ENCODE measurements around the gene ELMOD3. TPM values are rescaled to one million over a fixed set of nuclear protein-coding genes. Genes with fewer than 3 reads are reported as not detected.

Gene ELMOD3
- total and polyA plus RNA-seq, 2 of the 8 experiments (the other 6 are each of a cell fraction or from before 2014, with no cell fraction given): 8.5 to 10.2 TPM

DNA sequence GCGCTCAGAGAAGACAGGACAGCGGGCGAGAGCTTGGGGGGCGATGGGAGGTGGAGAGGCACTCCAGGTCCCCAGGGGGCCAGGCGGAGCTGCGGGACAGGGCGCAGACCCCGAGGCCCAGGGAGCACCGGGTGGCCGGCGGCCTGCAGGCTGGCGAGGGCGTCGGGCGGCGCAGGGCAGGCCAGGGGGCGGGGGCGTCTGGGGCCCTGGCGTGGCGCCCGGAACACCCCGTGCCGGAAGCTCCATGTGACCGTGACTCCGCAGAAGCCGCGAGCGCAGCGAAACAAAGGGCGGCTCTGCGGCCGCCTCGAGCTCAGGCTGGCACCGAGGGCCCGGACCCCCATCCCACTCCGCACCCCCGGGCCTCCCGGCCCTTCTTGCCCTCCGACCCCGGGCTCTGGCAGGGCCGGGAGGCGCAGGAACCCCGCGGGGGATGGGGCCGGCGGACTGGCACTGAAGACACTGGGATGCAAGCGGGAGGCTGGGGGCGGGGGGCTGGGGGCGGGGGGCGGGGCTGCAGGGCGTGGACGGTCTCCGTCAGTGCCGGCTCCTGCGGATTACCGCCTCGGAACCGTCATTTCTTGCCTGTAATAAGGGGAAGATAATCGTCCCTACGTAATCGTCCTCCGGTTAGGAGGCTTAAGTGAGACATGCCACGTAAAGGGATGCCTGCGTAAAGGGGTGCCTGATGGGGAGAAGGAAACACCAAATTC is 83.1 kb downstream of the ELMOD3 start (continued):
- TF ChIP-seq YY1 (IDR thresholded peaks at IDR 0.05; ENCODE audit: low read depth, low read length): no peak
- TF ChIP-seq SIRT6 (IDR thresholded peaks at IDR 0.05; ENCODE audit: low read length): no peak
- peak; percentile 69; the same call in 1 of the 2 replicates for TF ChIP-seq TAF1 (IDR thresholded peaks at IDR 0.05; ENCODE audit: low read depth, low read length)
- TF ChIP-seq BACH1 (IDR thresholded peaks at IDR 0.05; ENCODE audit: low read length): peak; percentile 55; the same call in 1 of the 2 replicates
- TF ChIP-seq SP1 (IDR thresholded peaks at IDR 0.05; ENCODE audit: low read depth, low read length): no peak
- no peak for TF ChIP-seq FOSL1 (IDR thresholded peaks at IDR 0.05; ENCODE audit: insufficient read depth, low read depth, low read length)
- no peak for TF ChIP-seq BCL11A (IDR thresholded peaks at IDR 0.05; ENCODE audit: low read depth in 2 of 2, low read length in 2 of 2)
- TF ChIP-seq TCF12 (IDR thresholded peaks at IDR 0.05; ENCODE audit: low read depth, low read length): no peak
- peak; percentile 18 for TF ChIP-seq ASH2L (IDR thresholded peaks at IDR 0.05; ENCODE audit: low read length)
- no peak for TF ChIP-seq HDAC2 (IDR thresholded peaks at IDR 0.05; ENCODE audit: borderline replicate concordance in 1 of 2, low read depth in 2 of 2, low read length in 2 of 2)
- TF ChIP-seq, protein P1, sequence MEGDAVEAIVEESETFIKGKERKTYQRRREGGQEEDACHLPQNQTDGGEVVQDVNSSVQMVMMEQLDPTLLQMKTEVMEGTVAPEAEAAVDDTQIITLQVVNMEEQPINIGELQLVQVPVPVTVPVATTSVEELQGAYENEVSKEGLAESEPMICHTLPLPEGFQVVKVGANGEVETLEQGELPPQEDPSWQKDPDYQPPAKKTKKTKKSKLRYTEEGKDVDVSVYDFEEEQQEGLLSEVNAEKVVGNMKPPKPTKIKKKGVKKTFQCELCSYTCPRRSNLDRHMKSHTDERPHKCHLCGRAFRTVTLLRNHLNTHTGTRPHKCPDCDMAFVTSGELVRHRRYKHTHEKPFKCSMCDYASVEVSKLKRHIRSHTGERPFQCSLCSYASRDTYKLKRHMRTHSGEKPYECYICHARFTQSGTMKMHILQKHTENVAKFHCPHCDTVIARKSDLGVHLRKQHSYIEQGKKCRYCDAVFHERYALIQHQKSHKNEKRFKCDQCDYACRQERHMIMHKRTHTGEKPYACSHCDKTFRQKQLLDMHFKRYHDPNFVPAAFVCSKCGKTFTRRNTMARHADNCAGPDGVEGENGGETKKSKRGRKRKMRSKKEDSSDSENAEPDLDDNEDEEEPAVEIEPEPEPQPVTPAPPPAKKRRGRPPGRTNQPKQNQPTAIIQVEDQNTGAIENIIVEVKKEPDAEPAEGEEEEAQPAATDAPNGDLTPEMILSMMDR (IDR thresholded peaks at IDR 0.05; ENCODE audit: control extremely low read depth in 1 of 3, insufficient read depth in 1 of 3, low read depth in 1 of 3, low read length in 3 of 3): no peak
- no peak for TF ChIP-seq RFX5 (IDR thresholded peaks at IDR 0.05; ENCODE audit: borderline replicate concordance, low read depth, low read length)
- TF ChIP-seq HDAC6 (IDR thresholded peaks at IDR 0.05; ENCODE audit: low read depth, low read length): no peak
- no peak for TF ChIP-seq SP4 (IDR thresholded peaks at IDR 0.05; ENCODE audit: low read length)
- no peak for TF ChIP-seq GTF2F1 (IDR thresholded peaks at IDR 0.05; ENCODE audit: borderline replicate concordance, low read depth, low read length)
- TF ChIP-seq TBP (IDR thresholded peaks at IDR 0.05; ENCODE audit: low read depth, low read length): no peak
- no peak for TF ChIP-seq CHD1 (IDR thresholded peaks at IDR 0.05; ENCODE audit: low read depth, low read length)
- no peak for TF ChIP-seq POU5F1 (IDR thresholded peaks at IDR 0.05; ENCODE audit: low read depth, low read length)
- no peak for TF ChIP-seq TEAD4 (IDR thresholded peaks at IDR 0.05; ENCODE audit: low read depth, low read length)
- no peak for TF ChIP-seq KDM5A (IDR thresholded peaks at IDR 0.05; ENCODE audit: low read length)
- TF ChIP-seq CREB1 (IDR thresholded peaks at IDR 0.05): no peak
- TF ChIP-seq CBX5 (IDR thresholded peaks at IDR 0.05; ENCODE audit: low read depth, low read length): no peak
- TF ChIP-seq EP300 (IDR thresholded peaks at IDR 0.05; ENCODE audit: borderline replicate concordance in 1 of 2, low read depth in 2 of 2, low read length in 2 of 2): peak in 1 of 2 experiments; percentile 39; a peak in 1 of 3 replicates
- TF ChIP-seq RAD21 (IDR thresholded peaks at IDR 0.05 in 1 of 2, conservative IDR thresholded peaks at IDR 0.05 in 1 of 2; ENCODE audit: low read depth in 2 of 2, low read length in 2 of 2): no peak

Measured in H1 (cell line).